Measurements from ENCODE around the gene FBH1.
"Not testable (repeated sequence)": the region's sequence is repeated elsewhere in the genome, so short reads cannot be mapped to it uniquely, and the experiment has no call there.

Gene FBH1

GRCh38 chr10:5942474-5942873 lies 52.4 kb downstream of the FBH1 start:
- no peak for DNase-seq

- no peak for DNase-seq
Measured at GRCh38 chr10:5943536-5943935, 53.5 kb downstream of the FBH1 start.

GRCh38 chr10:5944389-5945189 lies 54.5 kb downstream of the FBH1 start:
- DNase-seq, result peak; percentile 3

- no peak for DNase-seq
Measured at GRCh38 chr10:5945190-5945509, 55.1 kb downstream of the FBH1 start.

GRCh38 chr10:5945561-5946418 lies 55.7 kb downstream of the FBH1 start:
- DNase-seq, result no peak

- DNase-seq, result not testable (repeated sequence)
Measured at GRCh38 chr10:5946419-5946775, 56.4 kb downstream of the FBH1 start.

GRCh38 chr10:5946786-5947185 lies 56.7 kb downstream of the FBH1 start:
- no peak for DNase-seq

- DNase-seq, result no peak
Measured at GRCh38 chr10:5947471-5948207, 57.6 kb downstream of the FBH1 start.

- no peak for DNase-seq
Measured at GRCh38 chr10:5948208-5948585, 58.2 kb downstream of the FBH1 start.

- no peak for DNase-seq
Measured at GRCh38 chr10:5949009-5949759, 59.1 kb downstream of the FBH1 start.

GRCh38 chr10:5951167-5951711 lies 61.2 kb downstream of the FBH1 start:
- no peak for DNase-seq

- no peak for DNase-seq
Measured at GRCh38 chr10:5951721-5952407, 61.8 kb downstream of the FBH1 start.

- no peak for DNase-seq
Measured at GRCh38 chr10:5952731-5953385, 62.8 kb downstream of the FBH1 start.

- peak; percentile 2 for DNase-seq
Measured at GRCh38 chr10:5953676-5954075, 63.6 kb downstream of the FBH1 start.

GRCh38 chr10:5956146-5956936 lies 66.3 kb downstream of the FBH1 start:
- DNase-seq, result no peak

- DNase-seq, result no peak
Measured at GRCh38 chr10:5958077-5958476, 68.0 kb downstream of the FBH1 start.

GRCh38 chr10:5958675-5959074 lies 68.6 kb downstream of the FBH1 start:
- DNase-seq, result no peak

- DNase-seq, result no peak
Measured at GRCh38 chr10:5959142-5959541, 69.1 kb downstream of the FBH1 start.

GRCh38 chr10:5959581-5960069 lies 69.6 kb downstream of the FBH1 start:
- no peak for DNase-seq

Measured in DMS79 treated with DMSO at 0.1 percent for 48 hours (cell line).